DOHH2 (cell line): Measurements from ENCODE around the gene KCNJ6.

ENCODE experiments used
- CTCF ChIP-seq: fragments of 200-600 bp; sonication (generic); IDR thresholded peaks from one replicate; pipeline ENCODE4 v1.5.1; 2014; ENCODE audit warnings: antibody characterized with exemption, mild to moderate bottlenecking, low read depth, low read length; ENCODE audit not compliant: poor library complexity, severe bottlenecking
- EZH2phosphoT487 ChIP-seq: fragments of 200-600 bp; sonication (generic); IDR thresholded peaks from 2 replicates; pipeline ENCODE4 v1.6.1; 2017; ENCODE audit warnings: borderline replicate concordance, mild to moderate bottlenecking, antibody characterized with exemption, low read length, moderate library complexity, mixed read lengths

DNA sequence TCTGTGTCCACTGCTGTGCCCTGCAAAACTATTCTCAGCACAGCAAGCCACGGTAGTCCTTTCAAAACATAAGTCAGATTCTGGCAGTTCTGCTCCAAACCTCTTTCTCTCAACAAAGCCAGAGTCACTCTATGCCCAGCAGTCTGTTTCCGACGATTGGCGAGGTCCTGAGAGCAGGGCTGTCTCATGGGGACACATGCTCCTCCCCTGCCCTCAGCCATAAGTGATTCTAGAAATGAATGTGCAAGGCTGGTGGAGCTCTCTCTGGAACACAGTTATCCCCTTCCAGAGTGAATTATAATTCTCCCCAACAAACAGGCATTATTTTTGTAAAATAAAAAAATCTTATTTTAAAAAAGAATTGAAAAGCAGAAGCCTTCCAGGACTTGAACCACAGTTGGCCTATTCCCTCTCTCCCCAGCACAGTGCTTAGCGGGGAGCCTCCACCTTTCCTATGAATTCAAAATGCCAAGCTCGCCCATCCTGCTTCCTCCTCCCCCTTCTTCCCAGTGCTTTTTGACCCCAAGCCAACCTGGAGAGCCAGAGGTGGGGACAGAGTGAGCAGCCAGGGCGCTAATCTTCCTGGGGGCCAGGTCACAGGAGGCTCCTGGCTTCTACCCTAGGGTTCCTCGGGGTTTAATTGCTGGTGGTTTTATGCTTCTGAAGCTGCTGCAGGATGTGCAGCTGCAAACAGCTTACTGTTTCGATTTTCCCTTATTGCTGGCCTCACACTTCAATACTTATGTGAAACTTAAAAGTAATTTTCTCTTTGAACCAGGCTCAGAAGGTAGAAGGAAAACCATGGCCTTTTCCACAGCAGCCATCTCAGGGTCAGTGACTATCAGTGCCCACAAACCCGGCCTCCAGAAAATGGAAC, 41.1 kb downstream of the KCNJ6 start:
- no peak for TF ChIP-seq CTCF
- TF ChIP-seq EZH2phosphoT487: no peak
